C4-2B (cell line): ENCODE results near the gene EZR.
"Not testable (repeated sequence)": the region's sequence is repeated elsewhere in the genome, so short reads cannot be mapped to it uniquely, and the experiment has no call there.

ENCODE experiments used
- H3K27ac ChIP-seq: fragments of 450-650 bp; 2 replicates; pipeline ENCODE4 v1.5.1; 2017
- CTCF ChIP-seq: fragments of 450-650 bp; conservative IDR thresholded peaks from 2 replicates; pipeline ENCODE4 v1.5.1; 2017; ENCODE audit warnings: mild to moderate bottlenecking
- ZFX ChIP-seq: fragments of 450-650 bp; IDR thresholded peaks from 2 replicates; pipeline ENCODE4 v1.6.1; 2017

EZR gene

DNA sequence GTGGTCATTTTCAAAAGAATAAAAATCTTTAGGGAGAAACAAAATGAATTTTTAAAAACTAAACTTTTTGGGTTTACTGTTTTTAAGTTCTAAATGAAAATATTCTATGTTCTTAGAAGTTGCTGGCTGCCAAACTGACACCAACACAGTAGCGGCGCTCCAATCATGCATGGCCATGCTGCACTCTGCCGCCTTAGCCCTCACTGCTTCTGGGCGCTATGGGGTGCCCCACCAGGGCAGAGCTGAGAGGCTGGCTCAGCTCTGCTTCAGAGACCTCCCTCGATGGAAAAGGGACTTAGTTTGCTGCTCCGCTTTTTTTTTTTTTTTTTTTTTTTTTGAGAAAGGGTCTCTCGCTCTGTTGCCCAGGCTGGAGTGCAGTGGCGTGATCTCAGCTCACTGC is 20.9 kb downstream of the EZR start:
- TF ChIP-seq CTCF (no peak), ZFX (no peak)
- H3K27ac ChIP-seq = peak overlapping the region; percentile 47

DNA sequence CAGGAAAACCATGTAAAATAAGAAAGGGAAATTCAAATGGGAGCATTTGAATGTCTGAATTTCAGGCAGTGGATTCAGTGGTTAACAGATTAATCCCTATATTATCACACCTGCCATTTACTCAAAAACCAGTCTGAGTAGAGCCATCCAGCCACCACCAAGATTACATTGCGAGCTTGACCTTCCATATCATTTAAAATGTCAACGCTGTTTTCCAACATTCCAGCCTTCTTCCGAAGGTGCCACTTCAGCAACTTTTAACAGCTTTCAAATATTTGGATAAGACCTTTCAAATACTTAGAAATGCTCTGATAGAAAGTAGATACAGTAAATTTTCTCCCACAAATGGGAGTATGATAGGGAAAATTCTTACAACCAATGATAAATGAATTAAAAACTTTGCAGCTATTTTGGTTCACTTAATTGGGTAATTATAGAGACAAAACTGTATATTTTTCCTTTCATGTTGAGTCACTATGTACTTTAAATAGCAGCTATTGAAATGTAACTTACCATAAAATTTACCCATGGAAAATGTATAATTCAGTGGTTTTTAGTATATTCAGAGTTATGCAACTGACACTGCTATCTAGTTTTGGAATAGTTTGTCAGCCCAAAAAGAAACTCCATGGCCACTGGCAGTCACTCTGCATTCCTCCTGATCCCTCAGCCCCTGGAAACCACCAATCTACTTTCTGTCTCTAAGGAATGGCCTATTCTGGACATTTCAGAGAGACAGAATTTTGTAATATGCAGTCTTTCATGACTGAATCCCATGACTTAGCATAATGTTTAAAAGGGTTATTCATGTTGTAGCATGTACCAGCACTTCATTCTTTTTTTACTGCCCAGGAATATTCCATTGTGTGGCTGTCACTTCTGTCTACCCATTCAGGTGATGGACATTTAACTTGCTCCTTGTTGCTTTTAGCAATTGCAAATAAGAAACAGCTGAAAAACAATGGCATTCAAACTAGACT is 21.5 kb downstream of the EZR start:
- no peak for TF ChIP-seq CTCF
- TF ChIP-seq ZFX = no peak
- H3K27ac ChIP-seq = no peak overlapping the region; the same call in 1 of the 2 replicates

DNA sequence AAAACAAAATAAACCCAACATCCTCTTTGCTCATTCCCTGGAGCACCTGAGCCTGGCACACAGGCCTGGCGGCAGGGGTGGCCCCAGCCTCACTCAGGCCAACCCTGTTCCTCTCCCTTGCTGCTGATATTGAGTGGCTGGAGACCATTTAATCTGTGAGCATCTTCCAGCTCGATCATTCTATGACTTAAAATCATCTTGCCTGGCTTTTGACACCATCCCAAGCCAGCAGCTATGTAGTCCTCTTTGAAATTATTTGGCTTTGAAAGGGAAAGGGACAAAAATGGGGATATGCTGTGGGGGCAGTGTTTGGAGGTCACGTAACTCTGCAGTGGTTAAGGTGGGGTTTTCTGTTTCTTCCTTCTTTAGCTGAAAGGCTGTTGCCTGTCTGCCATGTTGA is 22.8 kb downstream of the EZR start:
- no peak for TF ChIP-seq CTCF
- TF ChIP-seq ZFX = no peak
- no peak overlapping the region for H3K27ac ChIP-seq

- TF ChIP-seq ZFX (no peak), CTCF (no peak)
- no peak overlapping the region for H3K27ac ChIP-seq
Observed at GRCh38 chr6:158795516-158795915, 23.7 kb downstream of the EZR start.

DNA sequence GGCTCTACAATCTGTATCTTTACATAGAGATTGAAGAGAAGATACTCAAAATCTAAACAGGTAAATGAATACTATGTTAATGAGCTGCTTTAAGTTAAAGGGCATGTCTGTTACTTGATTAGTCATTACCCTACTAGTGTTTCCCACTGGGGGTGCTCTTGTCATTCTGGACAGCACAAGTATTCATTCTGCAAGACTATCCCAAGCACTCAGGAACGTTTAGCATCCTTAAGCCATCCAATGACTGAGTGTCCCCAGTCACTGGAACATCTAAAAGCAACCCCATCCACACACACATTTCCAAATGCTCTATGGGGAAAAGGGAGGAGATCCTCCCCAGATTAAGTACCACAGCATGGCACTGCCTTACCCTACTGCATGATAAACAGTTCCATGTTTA is 25.7 kb downstream of the EZR start:
- TF ChIP-seq CTCF = no peak
- TF ChIP-seq ZFX = no peak
- no peak overlapping the region for H3K27ac ChIP-seq

DNA sequence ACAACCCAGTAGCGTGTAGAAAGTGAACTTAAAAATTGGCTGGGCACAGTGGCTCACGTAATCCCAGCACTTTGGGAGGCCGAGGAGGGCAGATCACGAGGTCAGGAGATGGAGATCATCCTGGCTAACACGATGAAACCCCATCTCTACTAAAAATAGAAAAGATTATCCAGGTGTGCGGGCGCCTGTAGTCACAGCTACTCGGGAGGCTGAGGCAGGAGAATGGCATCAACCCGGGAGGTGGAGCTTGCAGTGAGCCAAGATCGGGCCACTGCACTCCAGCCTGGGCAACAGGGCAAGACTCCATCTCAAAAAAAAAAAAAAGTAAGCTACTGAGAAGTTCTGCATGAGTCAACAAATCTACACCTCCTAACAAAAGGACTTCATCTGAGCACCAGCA is 26.7 kb downstream of the EZR start:
- not testable (repeated sequence) for H3K27ac ChIP-seq

DNA sequence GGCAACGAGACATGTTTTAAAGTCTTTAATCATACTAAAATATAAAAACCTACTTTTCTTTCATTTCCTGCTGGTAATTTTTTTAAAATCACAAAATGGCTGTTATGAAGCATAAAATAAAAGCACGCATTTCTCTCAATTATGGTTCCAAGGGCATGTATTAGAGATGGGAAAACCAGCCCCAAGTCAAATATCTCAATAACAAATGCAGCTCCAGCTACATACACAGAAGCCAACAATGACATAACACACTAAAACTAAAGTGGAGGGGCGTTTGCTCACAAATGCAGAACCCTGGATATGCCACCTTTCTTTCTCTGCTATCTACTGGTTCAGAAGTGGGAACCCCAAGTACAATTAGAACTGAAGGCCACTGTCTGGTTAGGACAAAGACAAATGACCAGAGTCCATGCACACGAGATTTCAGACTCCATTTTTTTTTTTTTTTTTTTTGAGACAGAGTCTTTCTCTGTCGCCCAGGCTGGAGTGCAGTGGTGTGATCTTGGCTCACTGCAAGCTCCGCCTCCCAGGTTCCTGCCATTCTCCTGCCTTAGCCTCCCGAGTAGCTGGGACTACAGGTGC is 27.8 kb downstream of the EZR start:
- TF ChIP-seq CTCF (no peak), ZFX (no peak)
- H3K27ac ChIP-seq = no peak overlapping the region
